ENCODE measurements around the gene ARHGAP26. TPM values are rescaled to one million over a fixed set of nuclear protein-coding genes. Genes with fewer than 3 reads are reported as not detected.

Gene ARHGAP26
- total RNA-seq, 4 donors from 2014 or later, result 61.0 to 76.7 (median 61.2) TPM

DNA sequence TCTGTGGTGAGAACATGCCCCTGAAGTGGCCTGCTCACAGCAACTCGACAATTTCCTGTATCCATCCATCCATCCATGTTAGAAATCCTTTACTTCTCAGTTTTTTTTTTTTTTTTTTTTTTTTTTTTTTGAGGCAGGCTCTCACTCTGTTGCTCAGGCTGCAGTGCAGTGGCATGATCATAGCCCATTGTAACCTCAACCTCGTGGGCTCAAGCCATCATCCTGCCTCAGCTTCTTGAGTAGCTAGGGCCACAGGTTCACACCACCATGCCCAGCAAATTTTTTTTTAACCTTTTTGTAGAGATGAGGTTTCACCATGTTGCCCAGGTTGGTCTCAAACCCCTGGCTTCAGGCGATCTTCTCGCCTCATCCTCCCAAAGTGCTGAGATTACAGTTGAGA lies 259.1 kb downstream of the ARHGAP26 start:
- DNase-seq, result no peak

DNA sequence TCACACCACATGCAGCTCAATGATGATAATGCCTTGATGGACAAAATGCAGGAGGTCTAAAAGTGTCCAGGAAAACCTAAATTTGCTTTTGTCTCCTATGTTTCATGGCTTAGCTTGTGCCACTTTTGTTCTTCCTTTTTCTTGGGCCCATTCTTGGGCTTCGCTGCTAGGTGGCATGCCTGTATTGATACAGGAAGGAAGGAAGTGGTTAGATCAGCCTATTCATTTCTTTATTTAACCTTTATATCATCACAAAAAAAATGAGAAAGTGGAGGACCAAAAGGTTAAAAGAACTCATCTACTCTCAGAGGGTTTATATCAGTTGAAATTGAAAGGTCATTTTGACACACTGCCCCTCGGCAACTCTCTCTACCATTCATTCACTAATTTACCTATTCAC lies 260.2 kb downstream of the ARHGAP26 start:
- intact Hi-C loops (cut with DNase I; ENCODE audit: low total_unique reads) (no loop called here), in situ Hi-C loops (cut with MboI; ENCODE audit: low pct_ligation_motif_present in 1 of 4, low pct_unique_long_range_greater_than_20kb in 1 of 4, low sequenced_read_pairs in 3 of 4) (no loop called here)
- no peaks in the 10 kb centered on the region for H3K4me1 ChIP-seq
- no peaks in the 10 kb centered on the region for H3K36me3 ChIP-seq
- no peak for DNase-seq
- H3K27ac ChIP-seq, result no peak overlapping the region
- no peaks in the 10 kb centered on the region for H3K9me3 ChIP-seq
- no peak for TF ChIP-seq EP300 (IDR thresholded peaks at IDR 0.05; ENCODE audit: low read depth)
- no peaks in the 10 kb centered on the region for H3K27me3 ChIP-seq
- WGBS, 2 donors (ENCODE audit: low coverage in 1 of 2), result 62 to 71% methylated on average over 1 to 2 of the region's 2 CpGs
- H3K4me3 ChIP-seq, result no peak overlapping the region

More for the DNA sequence above, 259.1 kb downstream of the ARHGAP26 start:
- H3K9me3 ChIP-seq, result no peaks in the 10 kb centered on the region
- no peak overlapping the region for H3K27ac ChIP-seq
- in situ Hi-C loops (cut with MboI; ENCODE audit: low pct_ligation_motif_present in 1 of 4, low pct_unique_long_range_greater_than_20kb in 1 of 4, low sequenced_read_pairs in 3 of 4) (no loop called here), intact Hi-C loops (cut with DNase I; ENCODE audit: low total_unique reads) (no loop called here)
- WGBS, 2 donors (ENCODE audit: low coverage in 1 of 2), result 86 to 91% methylated on average over 3 to 4 of the region's 4 CpGs
- TF ChIP-seq POLR2AphosphoS5 (IDR thresholded peaks at IDR 0.05), result no peak
- no peak for TF ChIP-seq POLR2A (IDR thresholded peaks at IDR 0.05)
- no peak for TF ChIP-seq EP300 (IDR thresholded peaks at IDR 0.05; ENCODE audit: low read depth)
- TF ChIP-seq, protein P1, sequence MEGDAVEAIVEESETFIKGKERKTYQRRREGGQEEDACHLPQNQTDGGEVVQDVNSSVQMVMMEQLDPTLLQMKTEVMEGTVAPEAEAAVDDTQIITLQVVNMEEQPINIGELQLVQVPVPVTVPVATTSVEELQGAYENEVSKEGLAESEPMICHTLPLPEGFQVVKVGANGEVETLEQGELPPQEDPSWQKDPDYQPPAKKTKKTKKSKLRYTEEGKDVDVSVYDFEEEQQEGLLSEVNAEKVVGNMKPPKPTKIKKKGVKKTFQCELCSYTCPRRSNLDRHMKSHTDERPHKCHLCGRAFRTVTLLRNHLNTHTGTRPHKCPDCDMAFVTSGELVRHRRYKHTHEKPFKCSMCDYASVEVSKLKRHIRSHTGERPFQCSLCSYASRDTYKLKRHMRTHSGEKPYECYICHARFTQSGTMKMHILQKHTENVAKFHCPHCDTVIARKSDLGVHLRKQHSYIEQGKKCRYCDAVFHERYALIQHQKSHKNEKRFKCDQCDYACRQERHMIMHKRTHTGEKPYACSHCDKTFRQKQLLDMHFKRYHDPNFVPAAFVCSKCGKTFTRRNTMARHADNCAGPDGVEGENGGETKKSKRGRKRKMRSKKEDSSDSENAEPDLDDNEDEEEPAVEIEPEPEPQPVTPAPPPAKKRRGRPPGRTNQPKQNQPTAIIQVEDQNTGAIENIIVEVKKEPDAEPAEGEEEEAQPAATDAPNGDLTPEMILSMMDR (IDR thresholded peaks at IDR 0.05), result no peak
- H3K27me3 ChIP-seq, result no peaks in the 10 kb centered on the region
- H3K4me1 ChIP-seq, result no peaks in the 10 kb centered on the region
- no peak overlapping the region for H3K4me3 ChIP-seq
- no peaks in the 10 kb centered on the region for H3K36me3 ChIP-seq

GRCh38 chr5:143031781-143032580 lies 261.8 kb downstream of the ARHGAP26 start:
- H3K27me3 ChIP-seq, result no peaks in the 10 kb centered on the region
- no peaks in the 10 kb centered on the region for H3K36me3 ChIP-seq
- H3K4me1 ChIP-seq, result no peaks in the 10 kb centered on the region
- H3K9me3 ChIP-seq, result no peaks in the 10 kb centered on the region
- no peak for DNase-seq
- no peak overlapping the region for H3K27ac ChIP-seq
- in situ Hi-C loops (cut with MboI; ENCODE audit: low pct_ligation_motif_present in 1 of 4, low pct_unique_long_range_greater_than_20kb in 1 of 4, low sequenced_read_pairs in 3 of 4), result no loop called here
- TF ChIP-seq EP300 (IDR thresholded peaks at IDR 0.05; ENCODE audit: low read depth) (no peak), POLR2A (IDR thresholded peaks at IDR 0.05) (no peak), POLR2AphosphoS5 (IDR thresholded peaks at IDR 0.05) (no peak)
- TF ChIP-seq, protein P1 (IDR thresholded peaks at IDR 0.05), result no peak
- WGBS, 2 donors (ENCODE audit: low coverage in 1 of 2), result 86 to 89% methylated on average over 13 of the region's 13 CpGs
- intact Hi-C loops (cut with DNase I; ENCODE audit: low total_unique reads), result no loop called here
- H3K4me3 ChIP-seq, result no peak overlapping the region

GRCh38 chr5:143032581-143032836 lies 262.3 kb downstream of the ARHGAP26 start:
- Histone ChIP-seq H3K9me3 (no peaks in the 10 kb centered on the region), H3K27ac (no peak overlapping the region), H3K4me1 (no peaks in the 10 kb centered on the region), H3K4me3 (no peak overlapping the region), H3K36me3 (no peaks in the 10 kb centered on the region), H3K27me3 (no peaks in the 10 kb centered on the region)
- DNase-seq, result no peak
- WGBS, 2 donors (ENCODE audit: low coverage in 1 of 2), result 89% methylated on average over 1 of the region's 1 CpG
- TF ChIP-seq POLR2AphosphoS5 (IDR thresholded peaks at IDR 0.05) (no peak), EP300 (IDR thresholded peaks at IDR 0.05; ENCODE audit: low read depth) (no peak), POLR2A (IDR thresholded peaks at IDR 0.05) (no peak)
- TF ChIP-seq, protein P1 (IDR thresholded peaks at IDR 0.05), result no peak
- intact Hi-C loops (cut with DNase I; ENCODE audit: low total_unique reads) (no loop called here), in situ Hi-C loops (cut with MboI; ENCODE audit: low pct_ligation_motif_present in 1 of 4, low pct_unique_long_range_greater_than_20kb in 1 of 4, low sequenced_read_pairs in 3 of 4) (no loop called here)
